GM12874 (cell line): ENCODE data around the gene MYO18B.

Experiments used
- TF ChIP-seq, protein P1 (sequence below): IDR thresholded peaks from 2 replicates; pipeline ENCODE4 v1.5.1; 2011; ENCODE audit warnings: low read depth, mild to moderate bottlenecking, control low read depth, low read length, moderate library complexity; ENCODE audit not compliant: insufficient read depth

The MYO18B gene

DNA sequence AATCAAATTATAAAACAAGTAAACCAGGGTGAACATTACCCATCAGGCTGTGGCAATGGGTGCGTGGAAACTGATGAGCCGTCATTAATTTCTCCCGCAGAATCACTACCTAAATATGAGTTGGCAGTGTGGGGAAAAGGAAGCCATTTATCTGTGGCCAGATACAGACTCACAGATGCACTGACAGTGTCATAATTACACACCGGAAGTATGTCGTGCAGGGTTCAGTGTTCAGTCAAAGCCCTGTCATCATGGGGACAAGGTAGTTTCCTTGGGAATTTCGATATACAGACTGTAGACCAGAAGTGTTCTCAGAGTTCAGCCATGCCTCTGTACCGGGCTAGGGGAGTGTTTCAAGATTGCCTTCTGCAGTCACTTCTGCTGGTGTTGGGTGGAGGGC, 308.1 kb downstream of the MYO18B start:
- TF ChIP-seq, protein P1, sequence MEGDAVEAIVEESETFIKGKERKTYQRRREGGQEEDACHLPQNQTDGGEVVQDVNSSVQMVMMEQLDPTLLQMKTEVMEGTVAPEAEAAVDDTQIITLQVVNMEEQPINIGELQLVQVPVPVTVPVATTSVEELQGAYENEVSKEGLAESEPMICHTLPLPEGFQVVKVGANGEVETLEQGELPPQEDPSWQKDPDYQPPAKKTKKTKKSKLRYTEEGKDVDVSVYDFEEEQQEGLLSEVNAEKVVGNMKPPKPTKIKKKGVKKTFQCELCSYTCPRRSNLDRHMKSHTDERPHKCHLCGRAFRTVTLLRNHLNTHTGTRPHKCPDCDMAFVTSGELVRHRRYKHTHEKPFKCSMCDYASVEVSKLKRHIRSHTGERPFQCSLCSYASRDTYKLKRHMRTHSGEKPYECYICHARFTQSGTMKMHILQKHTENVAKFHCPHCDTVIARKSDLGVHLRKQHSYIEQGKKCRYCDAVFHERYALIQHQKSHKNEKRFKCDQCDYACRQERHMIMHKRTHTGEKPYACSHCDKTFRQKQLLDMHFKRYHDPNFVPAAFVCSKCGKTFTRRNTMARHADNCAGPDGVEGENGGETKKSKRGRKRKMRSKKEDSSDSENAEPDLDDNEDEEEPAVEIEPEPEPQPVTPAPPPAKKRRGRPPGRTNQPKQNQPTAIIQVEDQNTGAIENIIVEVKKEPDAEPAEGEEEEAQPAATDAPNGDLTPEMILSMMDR, result no peak

DNA sequence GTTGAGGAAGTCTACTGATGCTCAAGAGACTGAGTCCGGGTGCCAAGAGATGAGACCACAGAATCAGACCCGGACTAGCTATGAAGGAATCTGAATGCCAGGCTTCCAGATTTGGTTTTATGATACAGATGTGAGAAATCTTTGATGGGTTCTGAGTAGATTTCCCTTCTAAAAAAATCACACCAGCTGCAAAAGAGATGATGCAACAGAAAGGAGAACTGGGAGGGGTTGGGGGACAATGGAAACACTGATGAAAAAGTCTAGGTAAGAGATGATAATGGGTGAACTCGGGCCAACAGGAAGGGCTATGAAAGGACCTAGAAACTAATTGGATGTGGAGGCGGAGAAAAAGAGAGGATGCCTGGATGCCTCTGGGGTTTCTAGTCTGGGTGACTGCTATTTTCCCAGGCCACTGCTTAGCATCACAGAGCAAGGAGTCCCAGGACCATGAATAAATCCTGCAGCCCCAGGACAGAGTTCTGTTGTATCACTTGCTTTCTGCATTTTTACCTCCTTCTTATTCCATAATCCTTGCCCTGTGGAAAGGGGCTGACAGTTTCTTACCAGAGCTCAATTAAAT, 311.8 kb downstream of the MYO18B start:
- TF ChIP-seq, protein P1, result no peak

DNA sequence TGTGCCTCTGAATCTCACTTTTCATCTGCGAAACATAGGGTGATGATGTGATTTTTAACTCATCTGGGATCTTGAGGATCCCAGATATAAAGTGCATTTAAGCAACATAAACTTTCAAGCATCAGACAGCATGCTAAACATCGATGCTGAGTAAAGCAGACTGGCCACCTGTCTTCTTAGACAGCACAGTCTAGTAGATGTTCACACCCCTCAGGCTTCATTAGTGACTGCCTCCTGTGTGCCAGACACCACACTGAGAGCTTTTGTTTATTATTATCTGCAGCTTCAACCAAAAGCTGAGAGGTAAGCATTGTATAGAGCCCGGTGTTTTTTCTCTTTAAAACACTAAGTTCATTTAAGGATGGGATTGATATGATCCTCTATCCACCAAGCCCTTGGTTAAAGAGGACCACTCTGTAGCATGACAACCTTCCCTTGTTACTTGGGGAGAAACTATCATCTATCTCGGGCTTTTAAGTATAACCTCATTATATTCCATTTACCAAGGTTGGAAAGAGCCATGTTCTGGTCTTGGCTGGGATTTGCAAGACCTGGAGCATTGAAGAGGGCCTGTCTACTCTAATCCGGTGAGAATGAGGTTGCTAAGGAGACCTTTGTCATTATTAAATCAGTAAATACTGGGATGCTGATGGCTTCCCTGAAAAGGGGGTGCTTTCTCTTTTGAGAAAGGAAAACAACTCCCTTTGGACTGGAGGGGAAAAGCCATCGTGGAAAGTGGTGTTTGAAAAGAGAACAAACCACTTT, 313.0 kb downstream of the MYO18B start:
- TF ChIP-seq, protein P1, result no peak

DNA sequence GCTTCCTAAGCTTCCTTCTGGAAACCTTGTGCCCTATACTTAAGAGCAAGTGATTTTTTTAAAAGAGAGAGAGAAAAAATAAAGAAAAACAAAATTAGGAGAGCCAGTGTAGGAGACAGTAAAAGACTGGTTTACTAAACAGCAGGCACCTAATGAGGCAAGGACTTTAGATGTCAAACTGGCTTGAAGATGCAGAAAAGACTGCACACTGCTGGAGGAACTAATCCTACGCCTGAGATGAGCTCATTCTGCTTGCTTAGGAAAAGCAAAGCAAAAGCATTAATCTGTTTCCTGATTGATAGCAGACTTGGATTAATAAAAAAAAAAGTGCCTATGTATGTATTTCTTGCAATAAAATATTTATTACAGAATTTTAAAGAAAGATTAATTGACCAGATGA, 313.7 kb downstream of the MYO18B start:
- TF ChIP-seq, protein P1, result no peak

DNA sequence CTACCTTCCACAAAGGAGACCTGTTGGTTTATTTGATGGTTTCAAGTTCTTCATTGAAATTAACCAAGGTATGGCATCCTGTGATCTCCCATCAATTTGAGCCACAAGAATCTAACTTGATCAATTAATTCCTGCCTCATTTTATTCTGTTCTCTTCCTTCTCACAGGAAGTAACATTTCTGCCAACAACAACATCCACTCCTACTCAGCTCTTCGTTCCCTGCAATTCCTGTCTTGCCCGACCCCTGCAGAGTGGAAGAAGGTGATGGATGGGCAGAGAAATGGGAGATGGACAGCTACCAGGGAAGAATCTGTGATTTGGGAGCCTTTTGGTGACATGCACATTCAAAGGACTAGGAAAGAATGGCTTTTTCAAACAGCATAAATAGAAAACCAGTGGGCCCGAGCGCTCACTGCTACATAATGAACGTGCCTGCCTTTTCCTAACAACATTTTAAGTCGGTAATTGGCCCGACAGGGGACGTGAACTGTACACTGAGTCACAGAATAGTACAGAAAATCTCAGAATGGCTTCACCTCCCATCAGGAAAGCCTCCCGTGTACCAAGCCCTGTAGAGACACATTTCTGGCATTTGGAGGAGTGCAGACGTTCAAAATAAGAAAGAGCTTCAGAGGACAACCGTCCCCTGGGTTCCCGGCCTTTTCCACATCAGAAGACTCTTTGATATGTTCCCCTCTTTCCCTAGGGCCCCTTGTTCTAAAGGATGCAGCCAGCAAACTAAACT, 314.6 kb downstream of the MYO18B start:
- TF ChIP-seq, protein P1, result no peak

DNA sequence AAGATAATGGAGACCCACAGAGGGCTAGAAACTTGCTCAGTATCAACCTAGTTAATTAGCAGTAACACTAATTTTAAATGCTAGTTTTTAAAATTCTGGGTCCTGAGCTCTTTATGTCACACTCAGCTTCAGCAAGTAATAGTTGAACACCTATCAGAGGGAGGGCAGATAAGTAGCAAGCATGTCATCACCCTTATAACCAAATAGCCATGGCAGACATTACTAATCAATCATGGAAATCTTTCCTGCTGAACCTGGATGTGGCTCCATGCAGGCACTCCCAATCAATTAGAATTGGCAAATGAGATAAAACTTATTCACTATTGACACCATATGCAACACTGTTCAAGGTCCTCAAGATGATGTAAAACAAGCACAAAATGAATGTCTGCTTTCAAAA, 315.7 kb downstream of the MYO18B start:
- TF ChIP-seq, protein P1, result no peak

DNA sequence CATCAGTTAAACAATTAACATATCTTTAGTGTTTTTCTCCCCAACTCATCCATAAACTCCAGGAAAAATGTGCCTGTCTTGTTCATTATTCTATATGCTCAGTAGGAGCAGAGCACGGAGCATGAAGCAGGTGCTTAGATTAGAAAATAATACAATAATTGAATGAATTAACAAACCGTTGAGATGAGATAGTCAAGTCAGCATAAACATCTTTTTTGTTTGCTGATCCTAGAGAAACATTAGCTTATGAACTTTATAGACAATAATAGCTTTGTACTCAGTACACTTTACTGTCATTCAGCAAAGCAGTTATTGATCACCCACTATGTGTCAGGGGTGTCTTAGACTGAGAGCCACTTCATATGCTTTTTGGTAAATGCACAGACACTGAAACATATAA, 322.1 kb downstream of the MYO18B start:
- TF ChIP-seq, protein P1, result no peak
